GM08714 (cell line): ENCODE data around the gene SH3GLB2.
"Not testable (repeated sequence)": the region's sequence is repeated elsewhere in the genome, so short reads cannot be mapped to it uniquely, and the experiment has no call there.

Experiments used
- H3K4me3 ChIP-seq: fragments of 200-500 bp; sonication (Bioruptor generic); 2 replicates; pipeline ENCODE4 v1.5.1; 2014; ENCODE audit warnings: mild to moderate bottlenecking, low read length, inconsistent platforms
- ZNF274 ChIP-seq: IDR thresholded peaks from 2 replicates; pipeline ENCODE4 v1.6.1; 2012; ENCODE audit warnings: mild to moderate bottlenecking, low read depth, low read length

Gene SH3GLB2

DNA sequence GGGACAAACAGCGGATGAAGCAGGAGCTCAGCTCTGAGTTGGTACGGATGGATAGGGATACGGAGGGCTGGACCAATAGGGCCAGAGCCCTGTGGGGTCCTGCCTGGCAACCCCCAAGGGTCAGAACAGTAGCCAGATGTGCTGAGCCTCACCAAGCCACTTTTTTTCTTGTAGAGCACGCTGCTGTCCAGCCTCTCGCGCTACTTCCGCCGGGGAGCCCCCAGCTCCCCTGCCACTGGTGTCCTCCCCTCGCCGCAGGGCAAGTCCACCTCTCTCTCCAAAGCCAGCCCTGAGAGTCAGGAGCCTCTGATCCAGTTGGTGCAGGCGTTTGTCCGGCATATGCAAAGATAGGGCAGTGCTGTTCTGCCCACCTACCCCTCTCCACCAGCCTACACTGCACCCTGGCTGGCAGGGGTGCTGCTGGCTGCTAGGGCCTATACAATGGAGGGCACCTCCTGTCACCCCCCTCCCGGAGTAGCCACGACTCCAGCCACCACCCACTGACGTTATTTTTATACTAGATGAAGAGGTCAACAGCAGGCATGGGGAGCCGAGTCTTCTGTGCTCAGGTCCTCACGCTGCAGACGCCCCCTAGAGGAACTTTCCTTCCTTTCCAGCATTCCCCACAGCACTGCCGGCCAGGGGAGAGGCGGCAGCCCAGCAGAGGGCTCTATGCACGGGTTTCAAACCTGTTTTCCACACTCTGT is 21.6 kb downstream of the SH3GLB2 start:
- no peak overlapping the region for H3K4me3 ChIP-seq

GRCh38 chr9:129005336-129005997 is 22.7 kb downstream of the SH3GLB2 start:
- no peak for TF ChIP-seq ZNF274
- no peak overlapping the region for H3K4me3 ChIP-seq

More for the DNA sequence above, 21.6 kb downstream of the SH3GLB2 start:
- no peak for TF ChIP-seq ZNF274

- not testable (repeated sequence) for H3K4me3 ChIP-seq
Measured at GRCh38 chr9:129004173-129004572, 24.0 kb downstream of the SH3GLB2 start.

- no peak overlapping the region for H3K4me3 ChIP-seq
- TF ChIP-seq ZNF274 = no peak
Measured at GRCh38 chr9:129002992-129003391, 25.1 kb downstream of the SH3GLB2 start.

- no peak for TF ChIP-seq ZNF274
- no peak overlapping the region for H3K4me3 ChIP-seq
Measured at GRCh38 chr9:129001504-129002325, 26.4 kb downstream of the SH3GLB2 start.

GRCh38 chr9:128999581-129000206 is 28.4 kb downstream of the SH3GLB2 start:
- TF ChIP-seq ZNF274 = no peak
- no peak overlapping the region for H3K4me3 ChIP-seq

- no peak for TF ChIP-seq ZNF274
- no peak overlapping the region for H3K4me3 ChIP-seq
Measured at GRCh38 chr9:128998462-128998861, 29.7 kb downstream of the SH3GLB2 start.

DNA sequence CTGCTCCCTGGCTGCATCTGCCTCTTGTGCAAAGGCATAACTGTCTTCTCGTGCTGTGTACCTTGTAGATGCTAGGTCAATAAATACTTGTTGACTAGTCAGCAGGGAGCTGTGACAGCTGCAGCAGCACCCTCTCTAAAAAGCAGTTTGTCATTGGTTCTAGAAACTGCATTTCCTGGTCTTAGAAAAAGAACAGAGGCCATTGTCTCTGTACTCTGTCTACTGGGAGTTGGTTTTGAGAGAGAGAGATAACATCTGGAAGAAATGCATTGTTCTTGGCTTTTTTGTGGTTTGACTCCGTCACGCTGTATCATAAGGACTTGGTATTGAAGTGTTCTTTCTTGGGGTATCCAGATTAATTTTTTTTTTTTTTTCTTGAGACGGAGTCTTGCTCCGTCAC is 32.3 kb downstream of the SH3GLB2 start:
- H3K4me3 ChIP-seq = no peak overlapping the region
- no peak for TF ChIP-seq ZNF274

DNA sequence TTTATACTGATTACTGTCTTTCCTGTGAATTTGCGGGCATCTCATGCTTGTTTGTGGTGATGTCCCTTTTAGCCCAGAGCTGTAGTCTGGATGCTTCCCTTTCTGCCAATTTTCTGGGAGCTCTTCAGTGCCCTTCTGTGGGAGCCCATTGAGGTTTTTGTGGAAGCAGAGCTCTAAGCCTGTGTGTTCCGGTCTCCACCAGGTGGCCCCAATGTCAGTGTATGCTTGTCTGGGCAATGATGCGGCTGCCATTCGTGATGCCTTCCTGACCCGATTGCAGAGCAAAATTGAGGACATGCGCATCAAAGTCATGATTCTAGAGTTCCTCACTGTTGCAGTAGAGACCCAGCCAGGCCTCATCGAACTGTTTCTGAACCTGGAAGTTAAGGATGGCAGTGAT is 35.1 kb downstream of the SH3GLB2 start:
- no peak overlapping the region for H3K4me3 ChIP-seq
- TF ChIP-seq ZNF274 = no peak

DNA sequence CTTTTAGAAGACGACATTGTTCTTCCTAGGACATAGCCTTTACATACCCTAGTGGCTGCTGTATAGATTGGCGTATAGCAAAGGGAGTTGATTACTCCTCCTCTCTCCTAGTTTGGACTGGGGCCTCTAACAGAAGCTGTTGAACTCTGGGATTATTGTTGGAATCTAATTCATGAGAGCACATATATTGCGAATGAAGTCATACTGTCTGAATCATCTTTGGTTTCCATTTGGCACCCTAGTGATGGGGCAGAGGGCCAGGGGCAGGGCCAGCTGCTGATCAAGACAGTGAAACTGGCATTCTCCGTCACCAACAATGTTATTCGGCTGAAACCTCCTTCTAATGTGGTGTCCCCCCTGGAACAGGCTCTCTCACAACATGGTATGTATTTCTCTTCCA is 40.3 kb downstream of the SH3GLB2 start:
- no peak overlapping the region for H3K4me3 ChIP-seq
- no peak for TF ChIP-seq ZNF274

- H3K4me3 ChIP-seq = no peak overlapping the region
- no peak for TF ChIP-seq ZNF274
Measured at GRCh38 chr9:128986671-128987070, 41.5 kb downstream of the SH3GLB2 start.

DNA sequence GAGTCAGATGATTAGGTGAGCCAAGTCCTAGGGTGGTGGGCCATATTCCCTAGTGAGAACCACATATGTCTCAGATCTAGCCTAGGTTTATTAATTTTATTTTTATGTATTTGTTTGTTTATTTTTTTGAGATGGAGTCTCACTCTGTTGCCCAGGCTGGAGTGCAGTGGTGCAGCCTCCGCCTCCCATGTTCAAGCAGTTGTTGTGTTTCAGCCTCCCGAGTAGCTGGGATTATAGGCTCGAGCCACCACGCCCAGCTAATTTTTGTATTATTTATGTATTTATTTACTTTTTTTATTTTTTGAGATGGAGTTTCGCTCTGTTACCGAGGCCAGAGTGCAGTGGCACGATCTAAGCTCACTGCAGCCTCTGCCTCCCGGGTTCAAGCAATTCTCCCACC is 44.6 kb downstream of the SH3GLB2 start:
- TF ChIP-seq ZNF274 = no peak
- no peak overlapping the region for H3K4me3 ChIP-seq

DNA sequence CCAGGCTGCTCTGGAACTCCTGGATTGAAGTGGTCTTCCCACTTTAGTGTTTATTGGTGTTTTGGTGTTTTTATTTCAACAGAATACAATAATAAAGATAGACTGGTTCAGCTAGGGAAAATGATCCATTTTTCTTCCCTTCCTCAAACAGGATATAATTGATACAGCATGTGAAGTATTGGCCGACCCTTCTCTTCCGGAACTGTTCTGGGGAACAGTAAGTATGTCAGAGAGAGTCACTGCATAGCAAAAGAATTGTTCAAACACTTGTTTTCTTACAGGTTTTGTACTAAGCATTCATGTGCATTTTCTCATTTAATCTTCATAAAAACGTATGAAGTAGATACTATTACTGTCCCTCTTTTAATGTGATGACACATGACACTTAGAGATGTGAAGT is 49.0 kb downstream of the SH3GLB2 start:
- H3K4me3 ChIP-seq = no peak overlapping the region
- TF ChIP-seq ZNF274 = no peak

DNA sequence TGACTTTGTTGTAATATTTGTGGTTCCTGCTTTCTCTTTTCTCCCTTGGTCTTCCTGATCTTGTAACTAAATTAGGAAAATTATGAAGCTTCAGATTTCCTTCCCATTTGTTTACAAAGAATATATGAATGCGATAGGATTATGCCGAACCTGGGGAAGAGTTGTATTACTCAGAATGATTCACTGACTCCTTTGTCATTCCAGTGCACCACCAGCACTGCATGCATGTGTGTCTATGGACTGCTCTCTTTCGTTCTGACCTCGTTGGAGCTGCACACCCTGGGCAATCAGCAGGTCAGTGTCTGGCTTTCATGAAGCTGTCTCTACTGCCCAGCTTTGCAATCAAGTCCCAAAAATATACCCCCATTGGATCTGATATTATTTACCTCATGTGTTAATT is 55.2 kb downstream of the SH3GLB2 start:
- no peak for TF ChIP-seq ZNF274
- no peak overlapping the region for H3K4me3 ChIP-seq
